COLO829 (cell line): ENCODE results near the gene OR9A4.

Source experiments
- DNase-seq: peaks from one replicate; pipeline ENCODE4 v3.0.0; 2012; ENCODE audit warnings: low spot score

Gene OR9A4

GRCh38 chr7:141949021-141949420 is 32.8 kb downstream of the OR9A4 start:
- DNase-seq: no peak

- no peak for DNase-seq
These were observed 33.3 kb downstream of the OR9A4 start for GRCh38 chr7:141949451-141949850.

GRCh38 chr7:141949911-141950310 is 33.7 kb downstream of the OR9A4 start:
- no peak for DNase-seq

GRCh38 chr7:141950806-141951205 is 34.6 kb downstream of the OR9A4 start:
- no peak for DNase-seq

GRCh38 chr7:141952461-141952860 is 36.3 kb downstream of the OR9A4 start:
- DNase-seq: no peak

GRCh38 chr7:141954334-141954733 is 38.1 kb downstream of the OR9A4 start:
- no peak for DNase-seq

- DNase-seq: no peak
These were observed 39.9 kb downstream of the OR9A4 start for GRCh38 chr7:141956084-141956483.

GRCh38 chr7:141960687-141961422 is 44.7 kb downstream of the OR9A4 start:
- DNase-seq: no peak
